IPS-18c (cell line): ENCODE results near the gene NF2.

Experiments used
- H3K4me3 ChIP-seq: 2 replicates; pipeline ENCODE4 v1.7.0; 2013; ENCODE audit warnings: low read depth, mild to moderate bottlenecking, low read length, moderate library complexity; ENCODE audit not compliant: insufficient read depth
- H3K9me3 ChIP-seq: one replicate; pipeline ENCODE4 v1.6.1; 2013; ENCODE audit warnings: mild to moderate bottlenecking, low read length, moderate library complexity; ENCODE audit not compliant: control insufficient read depth, insufficient read depth

The NF2 gene

GRCh38 chr22:29702931-29703501 is 99.6 kb downstream of the NF2 start:
- H3K4me3 ChIP-seq = no peak overlapping the region
- peaks cover 7% of the 10 kb centered on the region for H3K9me3 ChIP-seq

GRCh38 chr22:29703569-29704195 is 100.2 kb downstream of the NF2 start:
- peaks cover 7% of the 10 kb centered on the region for H3K9me3 ChIP-seq
- H3K4me3 ChIP-seq = 0 out of 2 replicates have a peak overlapping the region, but pooled peaks have one; percentile 32

GRCh38 chr22:29704528-29705285 is 101.3 kb downstream of the NF2 start:
- H3K4me3 ChIP-seq = no peak overlapping the region

GRCh38 chr22:29705651-29706050 is 102.2 kb downstream of the NF2 start:
- H3K4me3 ChIP-seq = no peak overlapping the region

More at GRCh38 chr22:29704528-29705285, 101.3 kb downstream of the NF2 start:
- peaks cover 7% of the 10 kb centered on the region for H3K9me3 ChIP-seq

GRCh38 chr22:29706486-29706885 is 103.1 kb downstream of the NF2 start:
- Histone ChIP-seq H3K9me3 (peaks cover 7% of the 10 kb centered on the region), H3K4me3 (no peak overlapping the region)

More at GRCh38 chr22:29705651-29706050, 102.2 kb downstream of the NF2 start:
- H3K9me3 ChIP-seq = peaks cover 7% of the 10 kb centered on the region

GRCh38 chr22:29707010-29707409 is 103.6 kb downstream of the NF2 start:
- no peak overlapping the region for H3K4me3 ChIP-seq
- peaks cover 7% of the 10 kb centered on the region for H3K9me3 ChIP-seq

GRCh38 chr22:29707471-29707870 is 104.0 kb downstream of the NF2 start:
- H3K9me3 ChIP-seq = peaks cover 7% of the 10 kb centered on the region
- no peak overlapping the region for H3K4me3 ChIP-seq

GRCh38 chr22:29710193-29710592 is 106.8 kb downstream of the NF2 start:
- no peak overlapping the region for H3K4me3 ChIP-seq
- no peaks in the 10 kb centered on the region for H3K9me3 ChIP-seq

GRCh38 chr22:29710922-29711593 is 107.6 kb downstream of the NF2 start:
- no peak overlapping the region for H3K4me3 ChIP-seq
- no peaks in the 10 kb centered on the region for H3K9me3 ChIP-seq

- Histone ChIP-seq H3K4me3 (no peak overlapping the region), H3K9me3 (no peaks in the 10 kb centered on the region)
These were observed 108.7 kb downstream of the NF2 start for GRCh38 chr22:29712119-29712518.

GRCh38 chr22:29713156-29713727 is 109.8 kb downstream of the NF2 start:
- no peak overlapping the region for H3K4me3 ChIP-seq
- no peaks in the 10 kb centered on the region for H3K9me3 ChIP-seq

- no peak overlapping the region for H3K4me3 ChIP-seq
These were observed 111.8 kb downstream of the NF2 start for GRCh38 chr22:29715240-29715639.

GRCh38 chr22:29715705-29716104 is 112.3 kb downstream of the NF2 start:
- H3K9me3 ChIP-seq = no peaks in the 10 kb centered on the region
- no peak overlapping the region for H3K4me3 ChIP-seq

More at GRCh38 chr22:29715240-29715639, 111.8 kb downstream of the NF2 start:
- no peaks in the 10 kb centered on the region for H3K9me3 ChIP-seq

GRCh38 chr22:29716814-29717545 is 113.5 kb downstream of the NF2 start:
- no peaks in the 10 kb centered on the region for H3K9me3 ChIP-seq
- H3K4me3 ChIP-seq = no peak overlapping the region

- Histone ChIP-seq H3K9me3 (no peaks in the 10 kb centered on the region), H3K4me3 (no peak overlapping the region)
These were observed 114.4 kb downstream of the NF2 start for GRCh38 chr22:29717789-29718188.

- no peak overlapping the region for H3K4me3 ChIP-seq
- H3K9me3 ChIP-seq = no peaks in the 10 kb centered on the region
These were observed 115.8 kb downstream of the NF2 start for GRCh38 chr22:29718949-29719898.
